GM12864 (cell line): ENCODE data around the gene MROH2A.
A peak's percentile ranks its signal among the peaks of the same experiment; 100 is the strongest.

Experiments used
- DNase-seq: peaks from one replicate; pipeline ENCODE4 v3.0.0-alpha.2; 2011; ENCODE audit warnings: low read depth
- H3K4me3 ChIP-seq: 2 replicates; pipeline ENCODE4 v1.5.1; 2011; ENCODE audit warnings: mild to moderate bottlenecking, low read depth, low read length, control low read depth
- CTCF ChIP-seq: IDR thresholded peaks from 2 replicates; pipeline ENCODE4 v1.5.1; 2011; ENCODE audit warnings: low read depth, mild to moderate bottlenecking, moderate library complexity, low read length, control low read depth, inconsistent platforms; ENCODE audit errors: missing control alignments

Gene MROH2A

DNA sequence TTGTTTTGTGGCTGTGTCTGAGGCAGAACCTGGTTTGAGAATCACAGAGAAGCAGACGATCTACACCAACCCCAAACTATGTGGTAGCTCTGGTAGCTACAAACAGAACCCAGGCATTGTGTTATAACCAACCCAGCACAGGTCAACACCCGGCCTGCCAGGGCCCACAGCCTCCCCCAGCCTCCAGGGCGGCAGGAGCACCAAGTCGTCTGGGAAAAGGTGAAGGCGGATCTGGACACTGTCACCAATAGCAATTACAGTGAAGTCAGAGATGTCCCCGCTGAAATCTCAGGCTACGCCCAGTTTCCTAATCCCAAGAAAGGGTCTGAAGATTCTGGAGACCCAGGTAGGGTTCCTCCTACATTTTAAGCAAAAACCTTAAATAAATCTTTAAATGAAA lies 72.6 kb downstream of the MROH2A start:
- no peak for DNase-seq
- no peak overlapping the region for H3K4me3 ChIP-seq
- no peak for TF ChIP-seq CTCF

DNA sequence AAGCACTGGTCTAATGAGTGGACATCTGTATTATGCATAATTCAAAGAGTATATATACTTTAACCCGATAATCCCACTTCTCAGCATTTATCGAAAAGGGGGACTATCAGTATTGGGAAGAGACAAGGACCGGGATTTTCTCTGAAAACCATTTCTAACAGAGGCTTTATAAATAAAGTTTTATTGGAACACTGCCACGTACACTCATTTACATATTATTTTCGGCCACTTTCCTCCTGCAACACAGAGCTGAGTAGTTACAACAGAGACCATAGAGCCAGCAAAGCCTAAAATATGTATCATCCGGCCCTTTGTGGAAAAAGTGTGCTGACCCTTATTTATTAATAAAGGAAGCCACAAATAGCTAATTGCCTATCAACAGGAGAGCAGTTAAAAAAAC lies 73.0 kb downstream of the MROH2A start:
- no peak for TF ChIP-seq CTCF
- DNase-seq, result no peak
- H3K4me3 ChIP-seq, result no peak overlapping the region

- DNase-seq, result no peak
Observed at GRCh38 chr2:233852056-233852455, 73.9 kb downstream of the MROH2A start.

DNA sequence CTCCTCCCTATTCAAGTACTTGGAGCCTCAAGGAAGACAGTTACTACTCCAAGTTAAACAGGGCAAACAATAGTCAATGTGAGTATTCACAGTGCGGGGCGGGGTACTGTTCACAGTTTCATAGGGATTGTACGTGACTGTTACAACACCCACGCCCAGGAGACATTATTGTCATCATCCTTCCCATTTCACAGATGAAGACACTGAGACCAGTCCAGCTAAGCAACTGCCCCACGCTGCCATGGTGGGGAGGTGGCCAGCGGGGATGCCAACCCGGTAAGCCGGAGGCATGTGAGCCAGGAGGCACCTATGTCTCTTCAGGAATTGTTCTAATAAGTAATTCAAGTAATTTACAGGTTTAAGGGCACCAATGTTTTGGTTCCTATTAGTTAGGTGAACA lies 75.2 kb downstream of the MROH2A start:
- H3K4me3 ChIP-seq, result peak overlapping the region; percentile 72
- DNase-seq, result no peak
- no peak for TF ChIP-seq CTCF

More at GRCh38 chr2:233852056-233852455, 73.9 kb downstream of the MROH2A start:
- H3K4me3 ChIP-seq, result peak overlapping the region; percentile 72; the same call in 1 of the 2 replicates
- no peak for TF ChIP-seq CTCF

- peak overlapping the region; percentile 72 for H3K4me3 ChIP-seq
- no peak for TF ChIP-seq CTCF
- no peak for DNase-seq
Observed at GRCh38 chr2:233853883-233854240, 75.7 kb downstream of the MROH2A start.

- peak within 1 kb of the TSS; percentile 72 for H3K4me3 ChIP-seq
- TF ChIP-seq CTCF, result no peak
- DNase-seq, result peak; percentile 86
Observed at GRCh38 chr2:233854241-233854981, 76.3 kb downstream of the MROH2A start, which contains the start of gene HJURP. Gene HJURP (minus strand): TSS chr2:233854535. CDS start chr2:233854500, 35 bp downstream.

DNA sequence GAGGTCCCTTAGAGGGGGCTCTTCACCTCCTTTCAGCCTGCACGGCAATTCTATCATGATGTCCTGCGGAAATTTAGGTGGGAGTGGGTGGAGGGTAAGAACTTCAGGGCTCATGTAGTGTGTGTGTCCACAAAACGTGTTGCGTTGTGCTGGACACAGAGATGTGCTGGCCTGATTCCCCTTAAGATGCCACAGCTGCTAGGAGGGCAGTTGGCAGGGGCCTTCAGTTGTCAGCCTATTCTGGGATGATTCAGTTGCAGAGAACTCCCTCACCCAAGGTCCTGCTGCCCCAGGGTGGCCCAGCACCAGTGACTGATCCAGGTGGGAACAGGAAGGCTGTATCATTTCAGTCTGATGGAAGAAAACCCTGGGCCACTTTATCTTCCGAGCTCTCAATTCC lies 77.2 kb downstream of the MROH2A start:
- H3K4me3 ChIP-seq, result no peak overlapping the region
- no peak for DNase-seq
- no peak for TF ChIP-seq CTCF
